HG03571 (cell line): Measurements from ENCODE around the gene LRBA.
A peak's percentile ranks its signal among the peaks of the same experiment; 100 is the strongest.
"Not testable (repeated sequence)": the region's sequence is repeated elsewhere in the genome, so short reads cannot be mapped to it uniquely, and the experiment has no call there.

Source experiments
- ATAC-seq: cut with Tn5 transposase; IDR thresholded peaks from one replicate; pipeline ENCODE4 v1.9.1; 2021; ENCODE audit not compliant: unreplicated experiment

The LRBA gene

GRCh38 chr4:151014521-151015458 is at the start of gene LRBA:
Gene LRBA (minus strand): TSS chr4:151015284. CDS start chr4:151014642, 642 bp downstream.
- peak; percentile 52 for ATAC-seq

GRCh38 chr4:151063143-151063542 is 48.1 kb upstream of the LRBA start:
- ATAC-seq: not testable (repeated sequence)

- no peak for ATAC-seq
These were observed 40.5 kb upstream of the LRBA start for GRCh38 chr4:151055539-151055938.

- no peak for ATAC-seq
These were observed 37.7 kb upstream of the LRBA start for GRCh38 chr4:151052785-151053184.

- no peak for ATAC-seq
These were observed 34.4 kb upstream of the LRBA start for GRCh38 chr4:151049430-151049884.

GRCh38 chr4:151048913-151049312 is 33.8 kb upstream of the LRBA start:
- ATAC-seq: no peak

- ATAC-seq: no peak
These were observed 31.5 kb upstream of the LRBA start for GRCh38 chr4:151046609-151047008.

- ATAC-seq: no peak
These were observed 30.8 kb upstream of the LRBA start for GRCh38 chr4:151045907-151046306.

GRCh38 chr4:151043803-151044515 is 28.9 kb upstream of the LRBA start:
- ATAC-seq: no peak

GRCh38 chr4:151039733-151040132 is 24.6 kb upstream of the LRBA start:
- ATAC-seq: no peak

- ATAC-seq: no peak
These were observed 23.5 kb upstream of the LRBA start for GRCh38 chr4:151038452-151039157.

- no peak for ATAC-seq
These were observed 20.8 kb upstream of the LRBA start for GRCh38 chr4:151035911-151036310.

GRCh38 chr4:151035328-151035727 is 20.2 kb upstream of the LRBA start:
- ATAC-seq: no peak

GRCh38 chr4:151034829-151035228 is 19.7 kb upstream of the LRBA start:
- no peak for ATAC-seq

GRCh38 chr4:151031831-151032605 is 16.9 kb upstream of the LRBA start:
- no peak for ATAC-seq

GRCh38 chr4:151029537-151029936 is 14.5 kb upstream of the LRBA start:
- ATAC-seq: no peak

GRCh38 chr4:151029006-151029405 is 13.9 kb upstream of the LRBA start:
- not testable (repeated sequence) for ATAC-seq

- ATAC-seq: no peak
These were observed 10.7 kb upstream of the LRBA start for GRCh38 chr4:151025759-151026158.

- no peak for ATAC-seq
These were observed 7.5 kb upstream of the LRBA start for GRCh38 chr4:151022586-151022985.

- ATAC-seq: no peak
These were observed 6.7 kb upstream of the LRBA start for GRCh38 chr4:151021637-151022334.
